GM19238 (cell line): ENCODE results near the gene APOD.
"Not testable (repeated sequence)": the region's sequence is repeated elsewhere in the genome, so short reads cannot be mapped to it uniquely, and the experiment has no call there.

Experiments used
- DNase-seq: peaks from one replicate; pipeline ENCODE4 v3.0.0; 2011; ENCODE audit warnings: low spot score; ENCODE audit not compliant: insufficient read length

APOD gene

GRCh38 chr3:195617784-195618659 lies 34.3 kb upstream of the APOD start:
- not testable (repeated sequence) for DNase-seq

GRCh38 chr3:195617134-195617533 lies 33.4 kb upstream of the APOD start:
- not testable (repeated sequence) for DNase-seq

GRCh38 chr3:195616681-195617080 lies 32.9 kb upstream of the APOD start:
- DNase-seq = no peak

GRCh38 chr3:195615952-195616537 lies 32.3 kb upstream of the APOD start:
- DNase-seq = not testable (repeated sequence)

GRCh38 chr3:195614672-195615504 lies 31.1 kb upstream of the APOD start:
- not testable (repeated sequence) for DNase-seq

- no peak for DNase-seq
These were observed 29.8 kb upstream of the APOD start for GRCh38 chr3:195613468-195614069.

- DNase-seq = no peak
These were observed 28.5 kb upstream of the APOD start for GRCh38 chr3:195612075-195612800.

- DNase-seq = no peak
These were observed 25.5 kb upstream of the APOD start for GRCh38 chr3:195609229-195609628.

GRCh38 chr3:195601785-195602184 lies 18.0 kb upstream of the APOD start:
- not testable (repeated sequence) for DNase-seq

GRCh38 chr3:195601382-195601781 lies 17.6 kb upstream of the APOD start:
- DNase-seq = no peak

- not testable (repeated sequence) for DNase-seq
These were observed 16.2 kb upstream of the APOD start for GRCh38 chr3:195599926-195600325.

- DNase-seq = not testable (repeated sequence)
These were observed 15.8 kb upstream of the APOD start for GRCh38 chr3:195599516-195599915.

- no peak for DNase-seq
These were observed 14.1 kb upstream of the APOD start for GRCh38 chr3:195597848-195598247.

GRCh38 chr3:195597229-195597628 lies 13.5 kb upstream of the APOD start:
- DNase-seq = no peak

GRCh38 chr3:195596765-195597171 lies 13.0 kb upstream of the APOD start:
- no peak for DNase-seq

- no peak for DNase-seq
These were observed 12.2 kb upstream of the APOD start for GRCh38 chr3:195595785-195596531.

GRCh38 chr3:195591852-195592251 lies 8.1 kb upstream of the APOD start:
- no peak for DNase-seq

- DNase-seq = no peak
These were observed 7.5 kb upstream of the APOD start for GRCh38 chr3:195591220-195591619.

GRCh38 chr3:195590381-195590780 lies 6.6 kb upstream of the APOD start:
- not testable (repeated sequence) for DNase-seq

GRCh38 chr3:195589796-195590195 lies 6.1 kb upstream of the APOD start:
- not testable (repeated sequence) for DNase-seq
